Ishikawa (cell line): ENCODE results near the gene LRTM2.

Source experiments
- CEBPB ChIP-seq: IDR thresholded peaks from 2 replicates; pipeline ENCODE4 v1.6.1; 2012
- CREB1 ChIP-seq: IDR thresholded peaks from 2 replicates; pipeline ENCODE4 v1.6.1; 2012; ENCODE audit warnings: low read depth
- EGR1 ChIP-seq: IDR thresholded peaks from 2 replicates; pipeline ENCODE4 v1.6.1; 2012
- EP300 ChIP-seq: IDR thresholded peaks from 2 replicates; pipeline ENCODE4 v1.6.1; 2012; ENCODE audit warnings: borderline replicate concordance
- FOXM1 ChIP-seq: IDR thresholded peaks from 2 replicates; pipeline ENCODE4 v1.6.1; 2012; ENCODE audit warnings: low read depth, borderline replicate concordance
- NFIC ChIP-seq: IDR thresholded peaks from 2 replicates; pipeline ENCODE4 v1.6.1; 2012
- RAD21 ChIP-seq: IDR thresholded peaks from 2 replicates; pipeline ENCODE4 v1.6.1; 2012; ENCODE audit warnings: low read depth
- REST ChIP-seq: IDR thresholded peaks from 2 replicates; pipeline ENCODE4 v1.6.1; 2012; ENCODE audit warnings: low read depth, mild to moderate bottlenecking
- TAF1 ChIP-seq: IDR thresholded peaks from 2 replicates; pipeline ENCODE4 v1.6.1; 2012; ENCODE audit warnings: low read depth, mild to moderate bottlenecking
- TCF12 ChIP-seq: IDR thresholded peaks from 2 replicates; pipeline ENCODE4 v1.6.1; 2012; ENCODE audit warnings: low read depth
- TEAD4 ChIP-seq: IDR thresholded peaks from 2 replicates; pipeline ENCODE4 v1.6.1; 2012
- USF1 ChIP-seq: IDR thresholded peaks from 2 replicates; pipeline ENCODE4 v1.6.1; 2012
- YY1 ChIP-seq: IDR thresholded peaks from 2 replicates; pipeline ENCODE4 v1.6.1; 2012; ENCODE audit warnings: low read depth
- ZBTB7A ChIP-seq: IDR thresholded peaks from 2 replicates; pipeline ENCODE4 v1.6.1; 2012; ENCODE audit warnings: low read depth
- TF ChIP-seq, protein P1 (sequence below): IDR thresholded peaks from 2 replicates; pipeline ENCODE4 v1.6.1; 2012

Gene LRTM2

DNA sequence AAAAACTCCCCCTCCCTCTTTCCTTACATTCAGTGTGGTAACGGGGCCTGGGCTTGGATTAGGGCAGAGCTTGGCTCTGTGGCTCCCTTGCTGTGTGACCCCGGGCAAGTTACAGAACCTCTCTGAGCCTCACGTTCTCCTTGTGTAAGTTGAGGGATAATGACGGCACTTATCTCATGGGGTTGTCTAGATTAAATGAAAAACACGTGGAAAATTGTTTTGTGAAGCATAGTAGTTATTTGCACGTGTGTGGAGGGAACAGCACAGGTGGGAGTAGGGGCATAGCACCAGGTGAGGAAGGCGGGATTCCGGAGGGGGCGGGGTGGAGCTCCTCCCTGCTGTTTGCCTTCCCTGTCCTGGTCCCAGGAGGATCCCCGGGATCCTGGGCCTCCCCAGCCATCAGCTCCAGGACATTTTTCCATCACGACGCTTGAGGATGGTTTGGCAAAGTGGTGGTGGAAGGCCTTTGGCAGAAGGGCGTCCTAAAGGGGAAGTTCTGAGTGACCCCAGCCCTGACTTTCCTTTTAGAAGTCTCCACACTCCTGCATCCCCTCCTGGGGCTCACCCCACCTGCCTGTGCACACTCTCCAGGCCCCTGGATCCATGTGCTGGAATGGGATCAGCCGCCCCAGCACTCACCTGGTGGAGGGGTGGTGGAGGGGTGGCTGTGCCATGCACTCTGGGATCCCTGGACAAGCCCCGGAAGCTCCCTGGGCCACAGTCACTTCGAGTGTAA is 22.7 kb downstream of the LRTM2 start:
- TF ChIP-seq RAD21, result no peak
- TF ChIP-seq EP300, result no peak

GRCh38 chr12:1843641-1844005 is 23.3 kb downstream of the LRTM2 start:
- no peak for TF ChIP-seq CEBPB
- TF ChIP-seq FOXM1, result no peak
- no peak for TF ChIP-seq ZBTB7A
- no peak for TF ChIP-seq TAF1

DNA sequence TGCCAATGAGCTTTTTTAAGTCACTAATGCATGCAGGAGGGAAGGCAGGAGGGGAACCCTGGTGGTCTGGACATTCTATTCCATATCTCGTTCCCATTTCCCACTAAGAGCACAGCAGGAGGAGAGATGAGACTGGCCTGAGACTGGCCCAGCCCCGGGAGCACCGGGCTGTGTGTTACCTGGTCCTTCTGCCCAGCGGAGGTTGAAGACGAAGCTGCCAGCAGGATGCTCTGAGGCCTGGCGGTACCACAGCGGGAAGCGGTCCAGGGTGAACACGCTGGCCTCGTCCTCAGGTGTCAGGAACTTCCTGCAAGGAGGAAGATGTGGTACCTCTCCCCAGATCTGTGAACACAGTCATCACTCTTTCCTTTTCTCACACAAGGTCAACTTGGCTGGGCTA is 23.9 kb downstream of the LRTM2 start:
- TF ChIP-seq YY1 (no peak), FOXM1 (no peak), REST (no peak), ZBTB7A (no peak), CREB1 (no peak), TAF1 (no peak), RAD21 (no peak)

DNA sequence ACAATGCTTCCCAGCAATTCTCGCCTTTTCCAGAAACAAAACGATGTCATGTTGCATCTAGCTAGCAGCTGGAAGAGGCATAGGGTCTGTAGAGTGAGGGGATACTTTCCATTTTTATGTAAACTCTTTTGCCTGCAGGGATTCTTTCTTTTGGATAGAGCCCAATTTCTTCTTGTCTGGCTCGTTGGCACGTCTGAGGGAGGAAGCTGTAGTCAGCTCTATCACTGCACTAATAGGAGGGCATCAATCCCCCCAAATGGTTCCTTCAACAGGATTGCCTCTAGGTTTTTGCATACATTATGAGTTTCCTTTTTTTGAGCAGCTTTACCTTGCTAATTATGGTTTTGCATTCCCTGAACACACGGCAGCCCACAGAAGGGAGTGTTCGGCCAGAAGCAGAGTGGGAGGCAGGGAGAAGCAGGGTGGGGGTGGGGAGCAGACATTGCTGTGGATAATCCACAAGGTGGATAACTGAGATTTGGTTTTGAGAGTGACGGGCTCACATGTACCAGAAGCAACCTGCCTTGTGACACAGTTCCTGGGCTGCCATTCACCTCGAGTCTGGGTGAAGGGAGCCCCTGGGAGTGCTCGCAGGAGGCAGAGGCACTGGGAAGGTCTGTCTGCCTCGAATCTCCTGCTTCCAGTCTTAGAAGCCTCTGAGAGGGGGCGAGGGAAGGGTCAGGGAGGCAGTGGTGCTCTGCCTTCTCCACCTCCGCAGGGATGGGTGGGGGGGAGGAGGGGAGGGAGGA is 24.5 kb downstream of the LRTM2 start:
- no peak for TF ChIP-seq YY1
- no peak for TF ChIP-seq CREB1
- no peak for TF ChIP-seq CEBPB
- TF ChIP-seq, protein P1, sequence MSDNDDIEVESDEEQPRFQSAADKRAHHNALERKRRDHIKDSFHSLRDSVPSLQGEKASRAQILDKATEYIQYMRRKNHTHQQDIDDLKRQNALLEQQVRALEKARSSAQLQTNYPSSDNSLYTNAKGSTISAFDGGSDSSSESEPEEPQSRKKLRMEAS, result no peak
- no peak for TF ChIP-seq TEAD4
- no peak for TF ChIP-seq FOXM1

- TF ChIP-seq ZBTB7A, result no peak
- TF ChIP-seq USF1, result no peak
- no peak for TF ChIP-seq CREB1
- no peak for TF ChIP-seq TAF1
- TF ChIP-seq, protein P1, result no peak
- TF ChIP-seq EGR1, result no peak
- no peak for TF ChIP-seq TCF12
- no peak for TF ChIP-seq EP300
- TF ChIP-seq REST, result no peak
- TF ChIP-seq NFIC, result no peak
- TF ChIP-seq CEBPB, result no peak
- TF ChIP-seq FOXM1, result no peak
- TF ChIP-seq TEAD4, result no peak
- TF ChIP-seq YY1, result no peak
- TF ChIP-seq RAD21, result no peak
Measured at GRCh38 chr12:1845427-1845826, 25.1 kb downstream of the LRTM2 start.

GRCh38 chr12:1845886-1846285 is 25.5 kb downstream of the LRTM2 start:
- TF ChIP-seq REST, result no peak
- TF ChIP-seq ZBTB7A, result no peak
- no peak for TF ChIP-seq EP300
- TF ChIP-seq FOXM1, result no peak
- no peak for TF ChIP-seq YY1
- TF ChIP-seq TEAD4, result no peak
- no peak for TF ChIP-seq TAF1
- no peak for TF ChIP-seq USF1
- TF ChIP-seq, protein P1, result no peak
- no peak for TF ChIP-seq CREB1
- TF ChIP-seq TCF12, result no peak
- TF ChIP-seq RAD21, result no peak
- TF ChIP-seq NFIC, result no peak
- TF ChIP-seq EGR1, result no peak
